Measurements from ENCODE around the gene PDS5B. TPM values are rescaled to one million over a fixed set of nuclear protein-coding genes. Genes with fewer than 3 reads are reported as not detected.
A peak's percentile ranks its signal among the peaks of the same experiment; 100 is the strongest.

The PDS5B gene
- total RNA-seq, 1 donor from 2014 or later, result 59.2 TPM

DNA sequence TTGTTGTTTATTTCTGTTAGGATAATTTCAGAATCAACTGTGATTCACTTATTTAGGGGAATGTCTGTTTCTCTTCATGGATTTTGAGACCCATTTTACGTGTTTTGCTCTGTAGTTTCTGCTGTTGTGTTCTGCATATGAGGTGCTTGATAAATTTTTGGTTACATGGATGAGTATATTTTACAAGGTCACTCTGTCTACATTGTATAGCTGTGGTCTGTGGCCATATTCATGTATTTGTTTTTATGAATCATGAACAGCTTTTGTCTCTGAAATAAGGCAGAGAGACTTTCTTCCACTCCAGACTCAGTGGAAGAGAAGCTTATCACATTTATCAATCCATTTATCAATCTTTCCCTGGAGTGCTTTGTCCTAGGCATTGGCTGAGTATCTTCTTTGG is 56.6 kb downstream of the PDS5B start:
- no peaks in the 10 kb centered on the region for H3K36me3 Mint-ChIP-seq (ENCODE audit: unreplicated experiment)
- H3K4me1 Mint-ChIP-seq (ENCODE audit: low read depth, unreplicated experiment), result no peaks in the 10 kb centered on the region
- no peaks in the 10 kb centered on the region for H3K9me3 Mint-ChIP-seq (ENCODE audit: unreplicated experiment)
- H3K27me3 Mint-ChIP-seq (ENCODE audit: unreplicated experiment), result no peaks in the 10 kb centered on the region
- DNase-seq, result no peak
- no peak overlapping the region for H3K27ac Mint-ChIP-seq (ENCODE audit: unreplicated experiment)
- TF ChIP-seq, protein P1, sequence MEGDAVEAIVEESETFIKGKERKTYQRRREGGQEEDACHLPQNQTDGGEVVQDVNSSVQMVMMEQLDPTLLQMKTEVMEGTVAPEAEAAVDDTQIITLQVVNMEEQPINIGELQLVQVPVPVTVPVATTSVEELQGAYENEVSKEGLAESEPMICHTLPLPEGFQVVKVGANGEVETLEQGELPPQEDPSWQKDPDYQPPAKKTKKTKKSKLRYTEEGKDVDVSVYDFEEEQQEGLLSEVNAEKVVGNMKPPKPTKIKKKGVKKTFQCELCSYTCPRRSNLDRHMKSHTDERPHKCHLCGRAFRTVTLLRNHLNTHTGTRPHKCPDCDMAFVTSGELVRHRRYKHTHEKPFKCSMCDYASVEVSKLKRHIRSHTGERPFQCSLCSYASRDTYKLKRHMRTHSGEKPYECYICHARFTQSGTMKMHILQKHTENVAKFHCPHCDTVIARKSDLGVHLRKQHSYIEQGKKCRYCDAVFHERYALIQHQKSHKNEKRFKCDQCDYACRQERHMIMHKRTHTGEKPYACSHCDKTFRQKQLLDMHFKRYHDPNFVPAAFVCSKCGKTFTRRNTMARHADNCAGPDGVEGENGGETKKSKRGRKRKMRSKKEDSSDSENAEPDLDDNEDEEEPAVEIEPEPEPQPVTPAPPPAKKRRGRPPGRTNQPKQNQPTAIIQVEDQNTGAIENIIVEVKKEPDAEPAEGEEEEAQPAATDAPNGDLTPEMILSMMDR (IDR thresholded peaks at IDR 0.05; ENCODE audit: partially characterized antibody, unreplicated experiment), result no peak
- H3K4me3 Mint-ChIP-seq (ENCODE audit: unreplicated experiment), result no peak overlapping the region

DNA sequence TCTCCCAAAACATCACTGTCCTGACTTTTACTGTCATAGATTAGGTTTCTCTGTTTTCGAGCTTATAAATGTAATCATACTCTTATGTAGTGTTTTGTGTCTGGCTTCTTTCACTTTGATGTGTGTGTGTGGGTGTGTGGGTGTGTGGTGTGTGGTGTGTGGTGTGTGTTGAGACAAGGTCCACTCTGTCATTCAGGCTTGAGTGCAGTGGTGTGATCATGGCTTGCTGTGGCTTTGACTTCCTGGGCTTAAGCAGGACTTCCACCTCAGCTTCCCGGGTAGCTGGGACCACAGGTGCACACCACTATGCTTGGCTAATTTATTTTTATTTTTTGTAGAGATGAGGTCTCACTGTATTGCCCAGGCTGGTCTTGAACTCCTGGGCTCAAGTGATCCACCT is 59.6 kb downstream of the PDS5B start:
- TF ChIP-seq, protein P1 (IDR thresholded peaks at IDR 0.05; ENCODE audit: partially characterized antibody, unreplicated experiment), result no peak
- H3K4me1 Mint-ChIP-seq (ENCODE audit: low read depth, unreplicated experiment), result no peaks in the 10 kb centered on the region
- no peak for DNase-seq
- H3K36me3 Mint-ChIP-seq (ENCODE audit: unreplicated experiment), result no peaks in the 10 kb centered on the region
- no peak overlapping the region for H3K4me3 Mint-ChIP-seq (ENCODE audit: unreplicated experiment)
- no peak overlapping the region for H3K27ac Mint-ChIP-seq (ENCODE audit: unreplicated experiment)
- no peaks in the 10 kb centered on the region for H3K9me3 Mint-ChIP-seq (ENCODE audit: unreplicated experiment)
- H3K27me3 Mint-ChIP-seq (ENCODE audit: unreplicated experiment), result no peaks in the 10 kb centered on the region

DNA sequence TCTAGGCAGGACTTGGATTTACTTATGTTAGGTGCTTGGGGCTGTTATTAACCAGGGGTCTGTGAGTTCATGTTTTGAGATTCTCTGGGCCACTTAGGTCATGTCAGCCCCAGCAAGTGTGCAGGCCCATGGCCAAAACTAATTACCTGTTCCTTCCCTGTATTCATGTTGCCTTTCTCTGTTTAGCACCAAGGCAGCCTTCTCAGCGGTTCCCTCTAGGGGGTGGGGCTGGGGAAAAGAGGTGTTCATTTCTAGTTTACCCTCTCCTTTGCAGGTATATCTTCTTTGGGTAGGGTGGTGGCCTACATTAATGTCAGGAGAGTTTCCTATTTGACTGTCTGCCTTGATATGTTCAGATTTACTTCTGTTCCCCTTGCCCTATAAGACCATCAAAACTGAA is 61.7 kb downstream of the PDS5B start:
- Mint-ChIP-seq H3K27me3 (ENCODE audit: unreplicated experiment) (no peaks in the 10 kb centered on the region), H3K4me3 (ENCODE audit: unreplicated experiment) (no peak overlapping the region), H3K27ac (ENCODE audit: unreplicated experiment) (no peak overlapping the region), H3K9me3 (ENCODE audit: unreplicated experiment) (no peaks in the 10 kb centered on the region), H3K4me1 (ENCODE audit: low read depth, unreplicated experiment) (no peaks in the 10 kb centered on the region), H3K36me3 (ENCODE audit: unreplicated experiment) (no peaks in the 10 kb centered on the region)
- DNase-seq, result no peak
- TF ChIP-seq, protein P1 (IDR thresholded peaks at IDR 0.05; ENCODE audit: partially characterized antibody, unreplicated experiment), result no peak

DNA sequence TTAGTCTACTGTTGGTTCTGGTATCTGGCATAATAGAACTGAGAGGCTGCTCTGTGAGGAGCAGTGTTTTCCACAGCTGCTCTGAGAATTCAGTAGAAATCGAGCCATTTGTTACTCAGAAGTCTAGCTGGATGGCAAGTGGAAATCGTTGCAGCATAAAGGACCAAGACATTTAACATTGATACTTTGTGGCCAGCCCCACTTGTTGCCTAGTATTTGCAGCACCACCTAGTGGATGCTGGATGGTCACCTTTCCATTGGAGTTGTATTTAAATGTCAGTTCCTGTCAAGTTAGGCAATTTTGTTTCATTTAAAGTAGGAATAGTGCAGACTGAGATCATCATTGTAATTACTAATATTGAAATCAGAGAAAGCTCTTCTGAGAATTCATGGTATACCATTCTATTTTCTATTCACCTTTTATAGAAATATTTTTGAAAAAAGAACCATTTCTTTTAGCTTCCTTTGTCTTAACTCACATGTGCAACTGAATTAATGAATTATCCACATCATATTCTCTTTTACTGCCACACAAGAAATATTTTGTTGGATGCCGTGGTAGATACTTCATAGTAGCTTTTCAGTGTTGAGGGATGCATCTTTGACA is 64.6 kb downstream of the PDS5B start:
- H3K36me3 Mint-ChIP-seq (ENCODE audit: unreplicated experiment), result peaks cover 11% of the 10 kb centered on the region
- no peaks in the 10 kb centered on the region for H3K4me1 Mint-ChIP-seq (ENCODE audit: low read depth, unreplicated experiment)
- DNase-seq, result peak; percentile 45
- H3K4me3 Mint-ChIP-seq (ENCODE audit: unreplicated experiment), result no peak overlapping the region
- no peak overlapping the region for H3K27ac Mint-ChIP-seq (ENCODE audit: unreplicated experiment)
- no peaks in the 10 kb centered on the region for H3K27me3 Mint-ChIP-seq (ENCODE audit: unreplicated experiment)
- H3K9me3 Mint-ChIP-seq (ENCODE audit: unreplicated experiment), result peaks cover 3% of the 10 kb centered on the region
- TF ChIP-seq, protein P1 (IDR thresholded peaks at IDR 0.05; ENCODE audit: partially characterized antibody, unreplicated experiment), result peak; percentile 69

DNA sequence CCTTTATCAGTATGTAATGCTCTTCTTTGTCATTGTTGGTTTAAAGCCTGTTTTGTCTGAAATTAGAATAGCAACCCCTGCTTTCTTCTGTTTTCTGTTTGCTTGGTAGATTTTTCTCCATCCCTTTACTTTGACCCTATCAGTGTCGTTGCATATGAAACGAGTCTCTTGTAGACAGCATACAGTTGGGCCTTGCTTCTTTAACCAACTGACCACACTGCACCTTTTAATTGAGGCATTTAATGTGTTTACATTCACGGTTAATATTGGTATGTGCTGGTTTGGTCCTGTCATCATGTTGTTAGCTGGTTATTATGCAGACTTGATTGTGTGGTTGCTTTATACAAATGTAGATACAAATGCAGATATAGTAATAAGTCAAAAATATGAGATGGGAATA is 71.1 kb downstream of the PDS5B start:
- H3K27me3 Mint-ChIP-seq (ENCODE audit: unreplicated experiment), result peaks cover 2% of the 10 kb centered on the region
- DNase-seq, result no peak
- no peaks in the 10 kb centered on the region for H3K4me1 Mint-ChIP-seq (ENCODE audit: low read depth, unreplicated experiment)
- H3K36me3 Mint-ChIP-seq (ENCODE audit: unreplicated experiment), result peaks cover 26% of the 10 kb centered on the region
- H3K9me3 Mint-ChIP-seq (ENCODE audit: unreplicated experiment), result peaks cover 3% of the 10 kb centered on the region
- H3K4me3 Mint-ChIP-seq (ENCODE audit: unreplicated experiment), result no peak overlapping the region
- H3K27ac Mint-ChIP-seq (ENCODE audit: unreplicated experiment), result no peak overlapping the region
- TF ChIP-seq, protein P1 (IDR thresholded peaks at IDR 0.05; ENCODE audit: partially characterized antibody, unreplicated experiment), result no peak

All from glutamatergic neuron (in vitro differentiated cells).